ENCODE data around the gene SNX8.

SNX8 gene

DNA sequence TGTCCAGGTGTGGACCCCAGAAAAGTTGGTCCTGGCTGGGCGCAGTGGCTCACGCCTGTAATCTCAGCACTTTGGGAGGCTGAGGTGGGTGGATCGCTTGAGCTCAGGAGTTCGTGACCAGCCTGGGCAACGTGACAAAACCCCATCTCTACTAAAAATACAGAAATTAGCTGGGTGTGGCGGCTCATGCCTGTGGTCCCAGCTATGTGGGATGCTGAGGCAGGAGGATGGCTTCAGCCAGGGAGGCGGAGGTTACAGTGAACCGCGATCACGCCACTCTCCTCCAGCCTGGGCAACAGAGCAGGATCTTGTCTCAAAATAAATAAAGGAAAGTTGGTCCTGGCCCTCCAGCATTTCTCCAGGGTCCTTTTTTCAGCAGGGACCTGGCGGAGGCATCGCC is 70.8 kb downstream of the SNX8 start:
- DNase-seq (ENCODE audit: low read depth): no peak

DNA sequence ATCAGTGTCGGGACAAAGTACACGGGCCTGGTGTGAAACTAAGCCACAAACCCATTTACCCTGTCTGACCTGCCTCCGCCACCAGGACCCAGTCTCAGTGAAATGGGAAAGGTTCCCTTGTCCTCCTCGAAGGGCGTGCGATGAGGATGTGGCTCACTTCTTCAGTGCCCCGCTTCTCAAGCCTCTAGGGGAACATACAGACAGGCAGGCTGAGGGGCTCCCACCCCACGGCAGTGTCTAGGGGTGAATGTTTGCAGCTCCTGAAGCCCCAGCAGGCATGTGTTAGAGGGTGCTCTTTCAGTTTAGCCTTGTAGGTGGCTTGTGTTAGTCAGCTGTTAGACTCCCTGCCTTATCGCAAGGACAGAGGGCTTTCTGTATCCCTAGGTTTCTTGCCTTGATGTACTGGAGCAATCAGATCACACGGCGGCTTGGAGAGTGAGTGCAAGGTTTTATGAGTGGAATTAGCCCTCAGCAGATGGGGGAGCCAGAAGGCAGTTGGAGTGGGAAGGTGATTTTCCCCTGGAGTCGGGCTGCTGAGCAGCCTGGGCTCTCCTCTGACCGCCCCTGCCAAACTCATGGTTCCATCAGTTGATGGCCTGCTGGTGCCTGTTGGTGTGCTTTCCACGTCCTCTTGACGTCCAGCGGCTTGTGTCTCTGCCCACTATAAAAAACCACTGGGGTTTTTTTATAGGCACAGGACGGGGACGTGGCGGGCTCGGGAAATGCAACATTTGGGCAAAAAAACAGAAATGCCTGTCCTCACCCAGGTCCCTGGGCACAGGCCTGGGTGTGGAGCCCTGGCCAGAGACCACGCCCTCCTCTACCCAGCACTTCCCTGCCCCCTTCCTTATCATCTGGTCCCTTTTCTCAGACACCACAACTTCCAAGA is 71.5 kb downstream of the SNX8 start:
- no peak for DNase-seq (ENCODE audit: low read depth)

DNA sequence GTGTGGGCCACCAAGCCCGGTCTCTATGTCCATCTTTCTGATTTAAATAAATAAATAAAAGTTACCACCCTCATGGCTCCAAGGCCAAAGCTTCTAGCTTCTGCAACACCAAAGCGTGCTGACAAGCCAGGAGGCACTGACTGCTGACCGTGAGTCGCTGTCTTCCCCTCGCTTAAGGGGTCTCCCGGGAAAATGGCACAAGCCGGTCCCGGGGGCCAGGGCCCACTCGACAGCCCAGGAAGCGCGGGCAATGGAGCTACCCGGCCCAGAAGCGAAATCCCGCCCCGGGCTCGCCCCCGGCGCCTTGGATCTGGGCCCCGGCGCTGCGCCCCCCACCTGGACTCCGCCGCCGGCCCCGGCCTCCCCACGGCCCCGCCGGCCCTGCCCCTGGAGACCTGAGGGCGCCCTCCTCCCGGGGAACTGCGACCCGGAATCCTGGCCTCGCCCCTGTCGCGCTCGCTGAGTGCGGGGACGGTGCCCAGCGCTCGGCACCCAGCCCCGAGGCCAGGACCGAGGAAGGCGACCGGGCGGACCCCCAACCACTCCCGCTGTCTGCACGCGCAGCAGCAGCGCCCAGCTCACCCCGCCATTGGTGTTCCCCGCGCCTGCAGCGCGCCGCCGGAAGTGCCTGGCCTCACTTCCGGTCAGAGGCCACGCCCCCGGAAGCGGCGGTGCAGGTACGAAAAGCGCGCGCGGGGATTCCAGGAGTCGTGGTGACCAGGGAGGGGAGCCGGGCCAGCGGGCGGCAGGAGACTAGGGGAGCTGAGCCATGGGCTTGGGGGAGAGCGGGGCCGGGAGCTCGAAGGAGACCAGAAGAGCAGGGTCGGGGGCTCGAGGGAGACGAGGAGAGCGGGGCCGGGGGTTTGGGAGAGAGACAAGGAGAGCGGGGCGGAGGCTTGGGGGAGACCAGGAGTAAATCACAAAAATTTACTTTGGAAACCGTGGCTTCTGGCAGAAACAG is 72.4 kb downstream of the SNX8 start, which contains the start of the genes MRM2 and NUDT1:
Gene MRM2, minus strand, starts transcription at position 626 of the 961 bp plus-strand sequence. Its CDS starts 36 bp downstream, at position 590.
Gene NUDT1, plus strand, starts transcription at position 647 of the 961 bp plus-strand sequence. CDS start 2,349 bp downstream, outside the sequence.
- peak; percentile 56 for DNase-seq (ENCODE audit: low read depth)

DNA sequence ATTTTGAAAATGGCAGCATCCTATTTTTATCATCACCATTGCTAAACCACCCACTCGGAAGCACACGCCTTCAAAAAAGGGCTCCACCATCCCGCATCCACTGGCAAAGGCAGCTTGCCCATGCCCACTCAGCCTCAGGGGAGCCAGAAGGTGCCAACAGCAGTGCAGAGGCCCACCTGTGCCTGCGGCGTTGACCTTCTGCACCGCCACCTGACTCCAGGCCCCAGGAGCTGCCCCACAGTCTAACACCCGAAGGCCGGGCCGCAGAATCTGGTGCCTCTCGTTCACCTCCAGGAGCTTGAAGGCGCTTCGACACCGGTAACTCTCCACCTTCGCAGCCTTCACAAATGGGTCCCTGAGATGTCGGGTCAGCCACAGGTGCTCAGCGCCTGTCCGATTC is 75.0 kb downstream of the SNX8 start:
- no peak for DNase-seq (ENCODE audit: low read depth)

DNA sequence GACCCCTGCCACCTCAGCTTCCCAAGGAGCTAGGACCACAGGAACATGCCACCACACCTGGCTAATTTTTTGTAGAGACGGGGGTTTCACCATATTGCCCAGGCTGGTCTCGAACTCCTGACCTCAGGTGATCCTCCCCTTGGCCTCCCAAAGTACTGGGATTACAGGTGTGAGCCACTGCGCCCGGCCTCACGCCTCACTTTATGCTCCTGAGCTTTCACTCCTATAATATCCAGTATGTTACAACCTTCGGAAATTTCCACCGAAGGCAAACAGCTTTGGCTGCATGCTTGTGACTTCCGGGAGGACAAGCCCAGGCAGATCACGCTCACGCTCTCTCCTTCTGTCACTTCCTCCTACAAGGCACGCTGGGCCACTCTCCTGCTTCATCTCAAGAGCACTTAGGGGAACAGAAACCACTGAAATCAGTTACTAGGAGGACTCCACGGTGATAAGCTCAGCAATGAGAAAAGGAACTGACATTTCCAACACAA is 77.1 kb downstream of the SNX8 start:
- no peak for DNase-seq (ENCODE audit: low read depth)

DNA sequence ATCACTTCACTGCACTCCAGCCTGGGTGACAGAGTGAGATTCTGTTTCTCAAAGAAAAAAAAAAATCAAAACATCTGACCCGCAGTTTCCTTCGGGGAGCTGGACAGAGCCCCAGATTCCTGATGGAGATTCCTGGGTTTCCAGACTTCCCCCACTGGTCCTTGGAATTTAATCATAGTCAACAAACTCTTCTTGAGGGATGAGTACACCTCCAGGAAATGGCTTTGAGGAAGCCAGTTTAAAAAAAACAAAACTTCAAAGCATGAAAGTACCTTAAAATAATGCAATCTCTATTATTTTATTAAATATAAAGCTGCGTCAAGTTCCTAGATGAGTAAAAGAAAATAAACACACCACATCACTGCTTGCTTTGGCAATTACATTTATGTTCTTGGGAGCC is 80.3 kb downstream of the SNX8 start:
- DNase-seq (ENCODE audit: low read depth): no peak

DNA sequence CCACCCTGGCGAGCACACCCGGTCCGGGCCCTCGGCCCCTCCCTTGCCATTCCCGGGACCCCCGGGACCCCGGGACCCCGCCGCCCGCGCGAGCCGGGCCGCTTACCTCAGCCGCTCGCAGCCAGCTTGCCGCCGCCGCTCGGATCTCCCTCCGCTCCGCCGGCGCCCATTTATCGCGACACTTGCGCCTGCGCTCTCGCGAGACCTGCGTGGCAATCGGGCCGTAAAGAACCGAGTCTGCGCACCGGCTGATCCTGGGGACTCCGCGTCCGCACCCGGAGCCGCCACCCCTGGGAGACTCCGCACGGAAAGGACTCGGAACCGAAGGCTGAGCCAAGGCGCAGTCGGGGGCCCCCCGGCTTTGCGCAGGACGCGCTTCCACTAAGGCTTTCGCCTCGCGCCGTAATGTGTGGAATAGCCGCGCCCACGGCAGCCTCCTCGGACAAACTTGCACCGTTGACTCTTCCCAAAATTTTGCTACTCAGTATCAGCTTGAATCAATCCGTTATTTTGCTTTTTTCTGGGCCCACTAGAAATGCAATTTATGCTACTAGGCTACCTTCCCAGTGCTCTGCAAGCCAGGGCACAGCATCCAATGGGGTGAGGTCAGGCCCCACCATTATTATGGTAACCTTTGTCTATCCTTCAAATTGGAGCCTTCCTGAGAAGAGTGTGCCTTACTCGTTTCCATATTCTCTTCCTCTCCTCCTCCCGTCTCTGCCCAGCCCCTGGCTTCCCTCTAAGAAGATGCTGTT is 81.3 kb downstream of the SNX8 start, which contains the start of gene MAD1L1:
Gene MAD1L1, minus strand, starts transcription at position 180 of the 755 bp plus-strand sequence. CDS start 2,812 bp downstream, outside the sequence.
- peak; percentile 67 for DNase-seq (ENCODE audit: low read depth)

DNA sequence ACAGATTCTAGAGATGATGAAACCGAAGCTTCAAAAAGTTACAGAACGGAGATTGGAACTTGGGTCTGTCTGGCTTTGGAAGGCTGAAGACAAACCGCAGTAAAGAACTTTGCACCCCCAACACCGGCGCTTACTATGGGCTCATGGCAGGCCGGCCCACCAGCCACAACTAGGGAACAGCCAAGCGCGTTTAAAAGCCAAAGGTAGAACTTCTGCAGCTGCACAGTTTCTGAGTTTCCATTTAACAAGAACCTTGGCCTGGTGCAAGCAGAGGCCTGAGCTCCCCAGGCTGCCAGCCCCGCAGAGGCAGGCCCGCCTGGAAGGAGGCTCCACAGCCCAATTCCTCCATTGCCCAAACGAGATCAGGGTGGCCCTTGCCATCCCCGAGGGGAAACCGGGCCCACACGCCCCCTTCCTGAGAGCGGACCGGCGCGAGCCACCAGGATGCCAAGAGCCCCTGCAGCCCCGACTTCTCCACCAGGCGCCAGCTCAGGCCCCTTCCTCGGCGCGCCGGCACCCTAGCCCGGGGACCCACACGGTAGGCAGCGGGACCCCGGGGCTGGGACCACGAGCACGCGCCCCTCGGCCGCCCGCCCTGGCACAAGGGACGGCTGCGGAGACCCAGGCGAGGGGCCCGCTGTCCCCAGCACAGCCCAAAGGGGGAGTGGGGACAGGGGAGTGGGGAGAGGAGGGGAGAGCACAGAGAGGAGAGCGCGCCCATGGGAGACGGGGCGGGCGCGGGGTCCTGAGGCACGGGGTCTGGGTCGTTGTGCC is 82.1 kb downstream of the SNX8 start:
- DNase-seq (ENCODE audit: low read depth): no peak

DNA sequence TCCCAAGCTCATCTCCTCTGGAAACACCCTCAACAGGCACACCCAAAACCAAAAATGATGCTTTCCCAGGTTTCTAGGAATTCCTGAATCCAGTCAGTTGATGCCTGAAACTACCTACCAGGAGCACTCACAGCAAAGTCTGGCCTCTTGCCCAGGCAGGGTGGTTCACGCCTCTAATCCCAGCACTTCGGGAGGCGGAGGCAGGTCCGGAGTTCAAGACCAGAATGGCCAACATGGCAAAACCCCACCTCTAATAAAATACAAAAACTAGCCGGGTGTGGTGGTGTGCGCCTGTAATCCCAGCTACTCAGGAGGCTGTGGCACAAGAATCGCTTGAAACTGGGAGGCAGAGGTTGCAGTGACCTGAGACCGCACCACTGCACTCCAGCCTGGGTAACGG is 83.4 kb downstream of the SNX8 start:
- DNase-seq (ENCODE audit: low read depth): no peak

DNA sequence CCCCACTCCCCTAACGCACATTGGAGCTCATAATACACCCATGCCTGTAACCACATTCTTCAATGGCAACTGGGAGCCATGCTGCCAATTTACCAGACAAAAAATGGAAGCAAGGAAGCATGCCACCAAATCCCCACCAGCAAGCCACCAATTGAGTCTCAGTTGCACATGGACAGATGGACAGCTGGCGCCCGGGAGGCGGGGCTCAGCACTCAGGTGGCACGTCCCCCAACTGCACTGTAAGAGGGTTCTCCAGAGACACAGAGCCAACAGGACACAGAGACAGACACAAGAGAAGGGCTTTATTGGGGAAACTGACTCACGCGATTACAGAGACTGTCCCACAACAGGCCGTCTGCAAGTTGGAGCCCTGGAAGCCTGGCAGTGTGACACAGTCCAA is 84.0 kb downstream of the SNX8 start:
- no peak for DNase-seq (ENCODE audit: low read depth)

DNA sequence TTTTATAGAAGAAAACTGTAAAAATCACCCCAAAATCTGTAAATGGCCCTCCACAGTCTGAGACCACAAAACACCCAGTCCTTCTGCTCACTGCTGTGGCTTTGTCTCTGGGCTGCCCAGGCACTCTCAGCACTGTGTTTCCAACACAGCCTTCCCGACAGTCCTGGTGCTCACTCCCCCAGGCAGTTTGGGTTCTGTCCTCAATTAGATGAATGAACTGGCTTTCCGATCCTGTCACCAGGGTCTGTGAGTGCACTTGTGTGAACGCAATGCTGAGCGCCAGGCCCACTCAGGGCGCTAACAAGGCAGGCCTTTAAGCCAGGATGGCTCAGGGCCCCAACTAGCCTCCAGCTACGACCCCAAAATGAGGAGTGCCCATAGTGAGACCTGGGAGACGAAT is 84.8 kb downstream of the SNX8 start:
- DNase-seq (ENCODE audit: low read depth): no peak

DNA sequence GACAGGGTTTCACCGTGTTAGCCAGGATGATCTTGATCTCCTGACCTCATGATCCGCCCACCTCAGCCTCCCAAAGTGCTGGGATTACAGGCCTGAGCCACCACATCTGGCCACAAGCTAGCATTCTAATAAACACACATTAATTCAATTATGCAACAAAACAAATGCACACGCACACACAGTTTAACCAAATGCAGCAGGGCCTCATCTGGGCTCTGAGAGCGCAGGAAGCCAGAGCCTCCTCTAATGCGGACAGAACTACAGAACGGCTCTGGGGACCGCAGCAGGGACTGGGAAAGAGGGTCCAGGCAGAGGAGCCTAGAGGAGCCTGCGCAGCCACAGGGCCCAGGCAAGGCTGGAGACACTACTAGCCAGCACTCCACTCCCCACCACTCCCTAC is 85.3 kb downstream of the SNX8 start:
- no peak for DNase-seq (ENCODE audit: low read depth)

DNA sequence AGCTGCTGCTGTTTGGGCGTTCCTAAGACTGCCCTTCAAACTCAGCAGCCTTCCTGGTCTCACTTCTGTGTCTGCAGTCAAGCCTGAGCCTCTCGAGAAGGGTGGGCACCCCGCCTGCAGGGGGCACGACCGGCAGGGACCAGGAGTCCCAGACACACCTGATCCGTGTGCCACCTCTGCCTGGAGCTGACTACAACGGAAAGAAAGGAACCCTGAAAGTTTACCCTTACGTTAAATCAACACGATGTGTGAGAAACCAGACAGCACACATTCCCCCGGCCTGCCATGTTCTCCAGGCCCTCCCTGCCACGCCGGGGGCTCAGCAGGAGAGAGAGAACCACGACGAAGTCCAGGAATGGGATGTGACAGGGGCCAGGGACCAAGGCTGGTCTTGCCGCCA is 86.5 kb downstream of the SNX8 start:
- no peak for DNase-seq (ENCODE audit: low read depth)

DNA sequence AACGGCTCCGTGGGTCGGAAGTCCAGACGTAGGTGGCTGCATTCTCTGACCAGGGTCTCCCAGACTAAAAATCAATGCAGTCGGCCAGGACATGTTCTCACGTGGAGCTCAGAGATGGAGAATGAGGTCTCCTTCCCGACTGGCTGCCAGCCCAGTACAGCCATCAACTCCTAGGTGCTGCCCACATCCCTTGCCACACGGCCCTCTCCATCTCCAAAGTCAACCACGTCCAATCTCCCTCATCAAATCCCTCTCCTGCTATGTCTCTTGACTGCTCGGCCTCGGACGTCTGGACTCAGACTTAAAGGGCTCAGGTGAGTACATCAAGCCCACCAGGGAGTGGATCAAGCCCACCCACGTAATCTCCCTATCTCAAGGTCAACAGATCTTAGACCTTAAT is 88.4 kb downstream of the SNX8 start:
- no peak for DNase-seq (ENCODE audit: low read depth)

DNA sequence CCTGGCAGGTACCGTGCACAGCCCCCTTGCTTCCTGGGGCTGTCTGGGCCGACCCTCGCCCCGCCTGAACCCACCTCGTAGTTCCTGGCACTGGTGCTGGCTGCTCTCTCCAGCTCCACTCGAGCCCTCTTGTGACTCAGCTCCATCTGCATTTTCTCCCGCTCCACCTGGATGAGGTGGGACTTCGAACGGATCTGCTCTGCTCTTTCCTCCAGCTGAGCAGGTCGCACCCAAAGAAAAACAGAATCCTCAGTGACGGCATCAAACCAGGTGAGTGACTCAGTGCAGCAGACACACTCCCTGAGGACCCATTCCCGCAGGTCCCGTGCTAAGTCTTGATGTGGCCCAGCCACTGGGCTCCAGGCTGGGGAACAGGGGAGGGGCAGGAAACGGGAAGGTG is 88.9 kb downstream of the SNX8 start:
- no peak for DNase-seq (ENCODE audit: low read depth)

DNA sequence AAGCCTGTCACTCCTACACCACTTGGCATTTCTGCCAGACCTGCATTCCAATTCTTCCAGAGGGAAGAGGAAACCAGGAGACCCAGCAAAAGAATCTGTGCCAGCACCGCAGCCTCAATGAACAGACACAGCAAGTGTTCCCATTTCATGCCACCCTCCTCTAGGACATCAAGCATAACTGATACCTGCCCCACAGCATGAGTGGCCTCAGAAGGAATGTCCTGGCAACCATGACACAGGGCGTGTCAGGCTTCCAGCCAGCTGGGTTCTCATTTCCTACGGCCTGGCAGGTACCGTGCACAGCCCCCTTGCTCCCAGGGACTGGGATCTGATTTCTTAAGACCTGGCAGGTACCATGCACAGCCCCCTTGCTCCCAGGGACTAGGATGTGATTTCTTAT is 89.3 kb downstream of the SNX8 start:
- no peak for DNase-seq (ENCODE audit: low read depth)

DNA sequence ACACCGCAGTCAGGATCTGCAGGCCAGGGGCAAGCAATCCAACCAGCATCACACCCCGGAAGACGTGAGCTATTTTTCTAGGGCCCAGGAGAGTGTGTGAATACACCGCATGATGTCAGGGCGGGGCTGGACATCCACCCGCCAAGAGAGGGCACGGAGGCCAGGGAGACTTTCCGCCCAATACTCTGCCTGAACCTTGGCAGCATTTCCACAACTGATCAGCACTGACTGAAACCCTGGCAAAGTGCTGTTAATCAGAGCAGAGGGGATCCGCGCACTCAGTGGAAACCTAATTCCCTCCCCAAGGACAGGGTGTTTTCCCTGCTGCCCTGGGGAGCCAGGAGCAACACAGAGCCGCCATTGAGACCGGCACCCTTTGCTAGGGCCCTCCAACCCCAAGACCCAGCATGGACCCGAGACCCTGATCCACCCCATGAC is 89.7 kb downstream of the SNX8 start:
- DNase-seq (ENCODE audit: low read depth): no peak

DNA sequence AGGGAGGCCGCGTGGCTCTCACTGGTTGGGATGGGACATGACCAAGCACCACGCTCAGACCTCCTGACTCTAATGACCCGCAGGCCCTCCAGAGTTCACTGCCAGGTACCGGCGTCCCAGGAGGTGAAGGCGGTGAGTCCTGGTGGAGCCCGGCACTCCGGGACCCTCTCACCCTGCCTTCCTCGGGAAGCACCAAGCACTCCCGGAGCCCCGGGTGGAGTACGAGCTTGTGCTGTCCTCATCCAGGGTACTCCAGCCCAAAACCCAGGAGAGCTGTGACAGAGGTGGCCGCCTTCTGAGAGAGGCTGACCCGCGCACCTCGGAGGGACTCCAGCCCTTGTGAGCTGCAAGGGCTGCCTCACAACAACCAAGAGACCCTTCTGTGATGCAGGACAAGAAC is 90.9 kb downstream of the SNX8 start:
- no peak for DNase-seq (ENCODE audit: low read depth)

DNA sequence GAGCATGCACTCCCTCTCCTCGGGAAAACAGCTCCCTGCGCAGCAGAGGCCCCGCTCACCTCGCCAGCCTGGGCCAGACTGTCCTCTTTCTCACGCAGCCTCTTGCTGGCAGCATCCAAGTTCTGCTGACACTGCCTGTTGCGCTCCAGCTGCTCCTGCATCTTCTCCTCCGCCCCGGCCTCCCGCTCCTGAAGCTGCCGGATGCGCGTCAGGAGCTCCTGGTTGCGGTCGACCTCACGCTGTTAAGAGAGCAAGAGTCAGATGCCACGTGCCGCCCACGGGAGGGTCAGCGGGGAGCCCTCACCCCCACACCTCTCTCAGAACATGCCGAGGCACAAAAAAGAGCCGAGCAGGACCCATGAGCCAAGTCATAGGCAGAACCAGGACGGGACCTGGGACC is 91.7 kb downstream of the SNX8 start:
- no peak for DNase-seq (ENCODE audit: low read depth)

DNA sequence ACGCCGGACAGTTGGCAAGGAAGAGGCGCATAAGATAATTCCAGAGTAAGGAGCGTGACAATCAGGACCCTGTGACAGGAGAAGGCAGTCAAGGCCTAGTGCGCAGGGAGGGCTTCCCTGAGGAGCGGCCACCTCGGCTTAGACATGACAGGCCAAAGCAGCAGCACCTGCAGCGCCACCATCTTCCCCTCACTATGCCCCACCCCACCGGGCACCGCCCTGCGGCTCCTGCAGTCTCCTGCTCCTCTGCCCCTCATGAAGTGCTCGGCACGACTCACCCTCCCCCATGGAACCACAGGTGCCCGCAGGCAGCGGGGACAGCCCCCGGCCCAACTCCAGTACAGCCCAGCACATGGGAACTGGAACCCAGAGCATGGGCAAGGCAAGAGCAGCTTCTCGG is 93.3 kb downstream of the SNX8 start:
- DNase-seq (ENCODE audit: low read depth): no peak

DNA sequence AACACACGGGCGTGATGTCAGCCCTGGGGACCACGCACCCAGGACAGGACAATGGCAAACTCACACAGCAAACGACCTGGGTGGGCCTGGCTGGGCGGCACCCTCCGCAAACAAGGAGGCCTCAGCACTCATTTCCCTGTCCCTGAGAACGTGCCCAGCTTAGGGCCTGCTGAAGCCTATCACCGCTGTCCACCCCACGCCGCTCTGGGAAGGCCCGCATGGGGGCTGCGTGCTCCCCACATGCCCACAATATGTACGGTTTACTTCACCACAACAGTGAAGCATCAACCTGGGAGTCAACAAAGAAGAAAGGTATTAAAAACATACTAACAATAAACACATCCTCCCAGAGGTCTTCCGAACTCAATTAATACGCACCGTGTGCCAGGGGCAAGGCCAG is 93.7 kb downstream of the SNX8 start:
- no peak for DNase-seq (ENCODE audit: low read depth)
